PFSK-1 (cell line): Measurements from ENCODE around the gene FASN.

Experiments used
- POLR2AphosphoS5 ChIP-seq: IDR thresholded peaks from 2 replicates; pipeline ENCODE4 v1.6.1; 2012; ENCODE audit warnings: low read depth, mild to moderate bottlenecking, control low read depth, low read length, moderate library complexity
- REST ChIP-seq, 2 experiments: IDR thresholded peaks; 2 replicates each; pipeline versions ENCODE4 v1.6.1 to v1.8.0; 2011 to 2012; ENCODE audit warnings: low read depth in 2 of 2, low read length in 2 of 2, control low read depth in 1 of 2, inconsistent platforms in 1 of 2, mild to moderate bottlenecking in 1 of 2, moderate library complexity in 1 of 2; ENCODE audit not compliant: insufficient read depth in 1 of 2
- SIN3A ChIP-seq: IDR thresholded peaks from 2 replicates; pipeline ENCODE4 v1.6.1; 2012; ENCODE audit warnings: mild to moderate bottlenecking, low read length, moderate library complexity, borderline replicate concordance; ENCODE audit not compliant: insufficient read depth
- TAF1 ChIP-seq: IDR thresholded peaks from 2 replicates; pipeline ENCODE4 v1.6.1; 2012; ENCODE audit warnings: low read length, control low read depth, borderline replicate concordance; ENCODE audit not compliant: insufficient read depth

GRCh38 chr17:82105882-82106687 is 8.0 kb upstream of the FASN start:
- TF ChIP-seq SIN3A: no peak
- TF ChIP-seq TAF1: no peak
- TF ChIP-seq POLR2AphosphoS5: peak; percentile 58; the same call in 1 of the 2 replicates
- TF ChIP-seq REST (IDR thresholded peaks at IDR 0.05; ENCODE audit: insufficient read depth in 1 of 2, low read depth in 2 of 2, low read length in 2 of 2): no peak
